ENCODE measurements around the gene VSIG1. TPM values are rescaled to one million over a fixed set of nuclear protein-coding genes. Genes with fewer than 3 reads are reported as not detected.

Gene VSIG1
- total and polyA plus RNA-seq, 7 donors, result not detected

DNA sequence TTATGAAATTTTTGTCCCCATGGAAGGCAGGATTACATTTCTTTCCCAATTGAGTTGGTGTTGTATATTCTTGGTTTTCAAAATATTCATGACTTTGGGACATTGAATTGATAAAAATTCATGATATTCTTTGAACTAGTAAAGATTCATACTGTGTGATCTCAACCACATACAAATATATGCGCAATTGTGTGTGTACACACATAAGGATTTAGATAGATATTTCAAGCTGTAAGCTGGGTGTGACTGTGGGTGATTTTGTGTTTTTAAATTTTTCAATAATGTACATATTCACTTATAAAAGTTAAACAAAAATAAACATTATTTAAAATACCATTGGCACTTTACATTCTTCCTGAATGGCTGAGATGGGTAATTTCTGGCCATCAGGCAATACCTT, 19.5 kb upstream of the VSIG1 start:
- no peak overlapping the region for H3K4me3 ChIP-seq
- WGBS, 3 donors, result 88 to 100% (median 95%) methylated on average over 1 of the region's 1 CpG
- H3K27me3 ChIP-seq (ENCODE audit: insufficient read depth in 3 of 3, low read length in 2 of 3), result peaks cover 0 to 28% (median 0%) of the 10 kb centered on the region in 3 donors
- DNase-seq (no peak), ATAC-seq (no peak)
- intact Hi-C loops (cut with DNase I), result no loop called here
- H3K27ac ChIP-seq, result no peak overlapping the region
- no peaks in the 10 kb centered on the region for H3K36me3 ChIP-seq (ENCODE audit: insufficient read depth in 1 of 2, low read depth in 1 of 2)
- no peaks in the 10 kb centered on the region for H3K9me3 ChIP-seq
- TF ChIP-seq, protein P1, sequence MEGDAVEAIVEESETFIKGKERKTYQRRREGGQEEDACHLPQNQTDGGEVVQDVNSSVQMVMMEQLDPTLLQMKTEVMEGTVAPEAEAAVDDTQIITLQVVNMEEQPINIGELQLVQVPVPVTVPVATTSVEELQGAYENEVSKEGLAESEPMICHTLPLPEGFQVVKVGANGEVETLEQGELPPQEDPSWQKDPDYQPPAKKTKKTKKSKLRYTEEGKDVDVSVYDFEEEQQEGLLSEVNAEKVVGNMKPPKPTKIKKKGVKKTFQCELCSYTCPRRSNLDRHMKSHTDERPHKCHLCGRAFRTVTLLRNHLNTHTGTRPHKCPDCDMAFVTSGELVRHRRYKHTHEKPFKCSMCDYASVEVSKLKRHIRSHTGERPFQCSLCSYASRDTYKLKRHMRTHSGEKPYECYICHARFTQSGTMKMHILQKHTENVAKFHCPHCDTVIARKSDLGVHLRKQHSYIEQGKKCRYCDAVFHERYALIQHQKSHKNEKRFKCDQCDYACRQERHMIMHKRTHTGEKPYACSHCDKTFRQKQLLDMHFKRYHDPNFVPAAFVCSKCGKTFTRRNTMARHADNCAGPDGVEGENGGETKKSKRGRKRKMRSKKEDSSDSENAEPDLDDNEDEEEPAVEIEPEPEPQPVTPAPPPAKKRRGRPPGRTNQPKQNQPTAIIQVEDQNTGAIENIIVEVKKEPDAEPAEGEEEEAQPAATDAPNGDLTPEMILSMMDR (IDR thresholded peaks at IDR 0.05), result no peak
- H3K4me1 ChIP-seq, result no peaks in the 10 kb centered on the region

DNA sequence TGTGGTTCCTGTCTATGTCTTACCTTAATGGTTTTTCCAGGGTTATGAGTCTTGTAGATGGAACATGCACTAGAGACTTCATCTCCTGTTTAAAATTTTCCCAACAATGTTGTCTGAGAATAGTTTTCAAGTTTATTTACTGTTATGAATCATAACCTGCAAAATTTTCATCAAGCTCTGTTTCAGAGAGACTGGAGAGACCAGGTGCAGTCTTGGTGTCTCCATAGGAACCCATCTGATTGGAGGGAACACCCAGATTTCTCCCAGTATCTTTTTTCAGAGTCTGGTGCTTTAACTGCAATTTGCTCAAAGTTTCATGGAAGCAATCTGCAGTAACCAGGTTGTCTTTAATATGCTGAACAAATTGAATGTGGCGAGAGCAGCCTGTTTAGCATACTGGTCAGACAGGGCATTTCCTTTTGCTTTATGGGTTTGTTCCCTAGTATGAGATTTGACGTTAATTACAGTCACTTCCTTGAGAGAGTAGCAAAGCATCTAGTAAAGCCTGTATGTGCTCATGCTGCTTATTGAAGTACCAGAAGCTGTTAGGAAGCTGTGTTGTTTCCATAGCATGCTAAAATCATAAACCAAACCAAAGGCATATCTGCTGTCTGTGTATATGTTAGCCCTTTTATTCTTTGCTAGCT, 18.8 kb upstream of the VSIG1 start:
- Histone ChIP-seq H3K36me3 (ENCODE audit: insufficient read depth in 1 of 2, low read depth in 1 of 2) (no peaks in the 10 kb centered on the region), H3K27ac (no peak overlapping the region), H3K9me3 (no peaks in the 10 kb centered on the region), H3K27me3 (ENCODE audit: insufficient read depth in 3 of 3, low read length in 2 of 3) (peaks cover 0 to 28% (median 0%) of the 10 kb centered on the region in 3 donors), H3K4me3 (no peak overlapping the region), H3K4me1 (no peaks in the 10 kb centered on the region)
- DNase-seq, result no peak
- TF ChIP-seq, protein P1 (IDR thresholded peaks at IDR 0.05), result no peak
- ATAC-seq, result no peak
- WGBS, 3 donors, result 33 to 51% (median 40%) methylated on average over 2 of the region's 2 CpGs
- intact Hi-C loops (cut with DNase I), result no loop called here

DNA sequence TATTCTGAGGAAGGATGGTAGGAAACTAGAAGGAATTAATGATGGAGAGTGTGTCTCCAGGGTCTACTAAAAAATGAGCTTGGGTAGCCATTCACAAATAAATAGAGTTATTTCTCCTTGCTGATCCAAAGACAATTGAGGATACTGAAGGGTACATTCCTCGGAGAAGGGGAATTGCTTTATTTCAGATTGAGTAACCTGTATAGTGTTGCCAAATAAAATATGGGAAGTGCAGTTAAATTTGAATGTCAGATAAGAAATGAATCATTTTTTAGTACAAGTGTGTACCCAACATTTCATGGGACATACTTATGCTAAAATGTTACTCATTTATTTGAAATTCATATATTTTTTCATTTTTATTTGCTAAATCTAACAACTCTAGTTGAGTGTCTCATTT, 16.0 kb upstream of the VSIG1 start:
- Histone ChIP-seq H3K4me3 (no peak overlapping the region), H3K36me3 (ENCODE audit: insufficient read depth in 1 of 2, low read depth in 1 of 2) (no peaks in the 10 kb centered on the region), H3K9me3 (no peaks in the 10 kb centered on the region), H3K27me3 (ENCODE audit: insufficient read depth in 3 of 3, low read length in 2 of 3) (peaks cover 0 to 31% (median 0%) of the 10 kb centered on the region in 3 donors), H3K27ac (no peak overlapping the region), H3K4me1 (no peaks in the 10 kb centered on the region)
- intact Hi-C loops (cut with DNase I), result no loop called here
- WGBS, 3 donors, result 88 to 92% (median 88%) methylated on average over 1 of the region's 1 CpG
- TF ChIP-seq, protein P1 (IDR thresholded peaks at IDR 0.05), result no peak
- no peak for DNase-seq
- no peak for ATAC-seq

DNA sequence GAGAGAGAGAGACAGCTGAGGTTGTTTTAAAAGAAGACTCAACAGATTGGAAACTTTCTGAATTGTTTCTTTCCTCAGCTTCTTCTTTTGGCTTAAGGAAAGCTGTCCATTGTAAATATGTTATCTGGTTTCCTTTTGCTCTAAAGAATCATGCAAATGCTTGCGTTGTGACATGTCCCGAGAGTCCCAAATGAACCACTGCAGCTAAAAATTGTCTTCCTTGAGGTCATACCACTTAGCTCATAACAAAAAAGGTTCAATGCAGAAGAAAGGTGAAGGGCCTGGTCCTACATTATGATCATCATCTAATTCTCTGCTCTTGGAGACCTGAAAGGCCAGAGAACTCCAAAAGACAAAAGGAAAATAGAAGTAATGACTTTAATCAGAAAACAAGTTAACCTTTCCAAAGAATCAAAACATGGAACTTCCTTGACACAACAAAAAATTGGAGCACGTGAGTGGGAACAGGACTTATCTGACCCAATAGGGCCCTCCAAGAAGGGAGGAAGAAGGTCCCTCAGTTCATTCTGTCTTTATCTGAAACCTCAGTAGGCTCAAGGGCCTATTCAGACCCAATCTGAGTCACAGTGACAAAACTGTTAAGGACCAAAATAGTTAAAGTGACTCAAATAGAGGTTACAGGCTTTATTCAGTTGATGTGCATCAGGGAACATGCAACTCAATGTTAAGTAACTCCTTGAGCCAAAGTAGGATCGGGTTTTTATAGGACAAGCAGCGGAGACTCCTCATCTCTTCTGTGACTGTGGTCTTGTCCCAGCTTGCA, 14.7 kb upstream of the VSIG1 start:
- TF ChIP-seq, protein P1 (IDR thresholded peaks at IDR 0.05), result no peak
- intact Hi-C loops (cut with DNase I), result no loop called here
- peaks cover 0 to 42% (median 0%) of the 10 kb centered on the region in 3 donors for H3K27me3 ChIP-seq (ENCODE audit: insufficient read depth in 3 of 3, low read length in 2 of 3)

More for the DNA sequence above, 14.7 kb upstream of the VSIG1 start:
- no peaks in the 10 kb centered on the region for H3K9me3 ChIP-seq
- H3K4me3 ChIP-seq, result no peak overlapping the region
- no peaks in the 10 kb centered on the region for H3K36me3 ChIP-seq (ENCODE audit: insufficient read depth in 1 of 2, low read depth in 1 of 2)
- H3K4me1 ChIP-seq, result no peaks in the 10 kb centered on the region
- no peak for DNase-seq
- H3K27ac ChIP-seq, result no peak overlapping the region
- ATAC-seq, result no peak
- WGBS, 3 donors, result 77 to 87% (median 82%) methylated on average over 5 of the region's 5 CpGs
